ENCODE data around the gene PSMB2. TPM values are rescaled to one million over a fixed set of nuclear protein-coding genes. Genes with fewer than 3 reads are reported as not detected.

The PSMB2 gene
- total RNA-seq, 1 donor, result 17.2 TPM

DNA sequence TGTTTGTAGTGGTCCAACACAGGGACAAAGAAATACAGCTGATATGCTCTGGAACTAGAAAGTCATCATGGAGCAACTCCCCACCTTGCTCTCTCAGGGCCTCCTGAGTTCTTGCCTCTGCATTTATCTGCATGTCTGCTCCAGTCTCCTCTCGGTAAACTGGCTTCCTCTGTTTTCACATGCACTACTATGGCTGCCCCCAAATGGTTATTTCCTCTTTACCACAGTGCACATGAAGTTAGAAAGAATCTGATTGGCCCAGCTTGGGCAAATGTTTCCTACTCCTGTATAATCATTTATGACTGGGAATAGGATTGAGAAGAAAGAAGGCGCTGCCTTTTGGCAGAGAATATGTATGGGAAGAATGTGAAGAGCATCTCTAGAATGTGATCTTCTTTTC is 16.5 kb upstream of the PSMB2 start:
- H3K27me3 ChIP-seq (ENCODE audit: insufficient read depth, low read length), result no peaks in the 10 kb centered on the region
- no peaks in the 10 kb centered on the region for H3K9me3 ChIP-seq (ENCODE audit: low read depth, low read length)
- no peak overlapping the region for H3K4me3 ChIP-seq (ENCODE audit: low read length)
- no peaks in the 10 kb centered on the region for H3K4me1 ChIP-seq (ENCODE audit: insufficient read depth, low read length)

DNA sequence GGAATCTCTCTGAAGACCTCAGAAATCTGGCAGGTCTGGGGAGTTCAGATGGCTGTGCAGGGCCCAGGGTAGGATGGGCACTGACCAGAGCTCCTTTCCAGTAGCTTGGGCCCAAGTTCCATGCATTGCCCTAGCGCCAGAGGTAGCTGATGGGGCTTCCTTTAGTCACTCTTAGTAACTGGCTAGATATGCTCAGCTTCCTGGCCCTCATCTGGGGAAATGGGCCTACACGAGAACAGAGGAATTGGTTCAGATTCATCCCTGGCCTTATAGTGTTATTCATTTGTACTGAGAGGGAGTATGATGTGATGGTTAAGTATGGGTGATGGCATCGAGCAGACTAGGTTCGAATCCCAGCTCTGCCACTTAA is 15.5 kb upstream of the PSMB2 start:
- Histone ChIP-seq H3K27me3 (ENCODE audit: insufficient read depth, low read length) (no peaks in the 10 kb centered on the region), H3K4me3 (ENCODE audit: low read length) (no peak overlapping the region), H3K9me3 (ENCODE audit: low read depth, low read length) (no peaks in the 10 kb centered on the region), H3K4me1 (ENCODE audit: insufficient read depth, low read length) (no peaks in the 10 kb centered on the region)

- H3K4me1 ChIP-seq (ENCODE audit: insufficient read depth, low read length), result no peaks in the 10 kb centered on the region
- H3K9me3 ChIP-seq (ENCODE audit: low read depth, low read length), result no peaks in the 10 kb centered on the region
- H3K4me3 ChIP-seq (ENCODE audit: low read length), result no peak overlapping the region
- H3K27me3 ChIP-seq (ENCODE audit: insufficient read depth, low read length), result no peaks in the 10 kb centered on the region
Measured at GRCh38 chr1:35656148-35656862, 15.0 kb upstream of the PSMB2 start.

DNA sequence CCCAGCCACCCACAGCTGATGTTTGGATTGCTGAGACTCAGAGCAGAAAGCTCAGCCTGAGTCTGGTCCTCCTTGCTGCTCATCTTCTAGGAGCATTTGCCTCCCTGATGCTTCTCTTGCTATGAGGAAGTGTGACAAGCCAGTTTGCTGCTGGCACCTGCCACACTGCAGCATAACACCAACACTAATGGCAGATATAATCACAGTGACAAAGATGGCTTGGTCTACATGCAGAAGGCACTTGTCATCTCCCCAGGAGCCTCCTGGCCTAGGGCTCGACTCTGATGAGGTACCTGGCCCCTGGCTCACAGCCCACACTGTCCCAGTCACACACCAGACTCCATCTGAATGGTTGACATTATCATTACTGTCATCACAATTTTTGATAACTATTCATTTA is 13.9 kb upstream of the PSMB2 start:
- Histone ChIP-seq H3K4me1 (ENCODE audit: insufficient read depth, low read length) (no peaks in the 10 kb centered on the region), H3K9me3 (ENCODE audit: low read depth, low read length) (no peaks in the 10 kb centered on the region), H3K4me3 (ENCODE audit: low read length) (no peak overlapping the region), H3K27me3 (ENCODE audit: insufficient read depth, low read length) (peaks cover 4% of the 10 kb centered on the region)

DNA sequence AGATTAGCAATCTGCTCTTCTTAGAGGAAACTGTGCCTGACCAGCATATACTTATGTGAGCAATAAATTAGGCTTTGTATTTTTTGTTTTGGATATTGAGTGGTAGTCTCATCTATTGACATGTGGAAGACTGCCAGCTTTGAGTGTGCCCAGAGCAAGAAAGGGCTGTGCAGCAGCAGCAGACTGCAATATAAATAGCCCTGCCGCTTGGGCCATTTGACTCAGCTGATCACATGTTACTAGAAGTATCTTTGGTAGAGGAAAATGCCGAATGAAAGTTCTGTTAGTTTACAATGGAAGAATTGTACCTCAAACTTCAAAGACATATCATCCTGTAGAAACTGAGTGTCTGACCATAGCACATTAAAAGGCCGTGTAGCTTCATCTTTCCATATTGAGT is 9.1 kb upstream of the PSMB2 start:
- H3K27me3 ChIP-seq (ENCODE audit: insufficient read depth, low read length), result peaks cover 17% of the 10 kb centered on the region
- no peaks in the 10 kb centered on the region for H3K4me1 ChIP-seq (ENCODE audit: insufficient read depth, low read length)
- H3K4me3 ChIP-seq (ENCODE audit: low read length), result no peak overlapping the region
- H3K9me3 ChIP-seq (ENCODE audit: low read depth, low read length), result no peaks in the 10 kb centered on the region

- no peaks in the 10 kb centered on the region for H3K9me3 ChIP-seq (ENCODE audit: low read depth, low read length)
- H3K27me3 ChIP-seq (ENCODE audit: insufficient read depth, low read length), result peaks cover 29% of the 10 kb centered on the region
- peaks cover 4% of the 10 kb centered on the region for H3K4me1 ChIP-seq (ENCODE audit: insufficient read depth, low read length)
- H3K4me3 ChIP-seq (ENCODE audit: low read length), result no peak overlapping the region
Measured at GRCh38 chr1:35646043-35646442, 4.7 kb upstream of the PSMB2 start.

- H3K4me1 ChIP-seq (ENCODE audit: insufficient read depth, low read length), result peaks cover 14% of the 10 kb centered on the region
Measured at GRCh38 chr1:35644204-35644603, 2.9 kb upstream of the PSMB2 start.

DNA sequence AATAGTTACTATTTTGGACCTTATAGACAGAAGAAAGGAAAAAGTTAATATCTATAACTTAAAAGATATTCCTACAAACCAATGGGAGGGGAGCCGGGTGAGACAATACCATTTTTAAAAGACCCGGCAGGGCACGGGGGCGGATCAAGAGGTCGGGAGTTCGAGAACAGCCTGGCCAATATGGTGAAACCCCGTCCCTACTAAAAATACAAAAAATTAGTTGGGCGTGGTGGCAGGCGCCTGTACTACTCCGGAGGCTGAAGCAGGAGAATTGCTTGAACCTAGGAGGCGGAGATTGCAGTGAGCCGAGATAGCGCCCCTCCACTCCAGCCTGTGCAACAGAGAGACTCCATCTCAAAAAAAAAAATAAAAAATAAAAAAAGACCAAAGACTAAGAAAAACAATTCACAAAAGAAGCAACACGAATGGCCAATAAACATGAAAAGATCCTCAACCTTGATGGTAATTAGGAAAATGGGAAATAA is 1.2 kb upstream of the PSMB2 start:
- peak overlapping the region; percentile 69 for H3K4me3 ChIP-seq (ENCODE audit: low read length)
- peaks cover 27% of the 10 kb centered on the region for H3K27me3 ChIP-seq (ENCODE audit: insufficient read depth, low read length)
- H3K4me1 ChIP-seq (ENCODE audit: insufficient read depth, low read length), result peaks cover 18% of the 10 kb centered on the region
- no peaks in the 10 kb centered on the region for H3K9me3 ChIP-seq (ENCODE audit: low read depth, low read length)

More at GRCh38 chr1:35644204-35644603, 2.9 kb upstream of the PSMB2 start:
- H3K27me3 ChIP-seq (ENCODE audit: insufficient read depth, low read length), result peaks cover 27% of the 10 kb centered on the region
- no peaks in the 10 kb centered on the region for H3K9me3 ChIP-seq (ENCODE audit: low read depth, low read length)
- H3K4me3 ChIP-seq (ENCODE audit: low read length), result no peak overlapping the region

GRCh38 chr1:35640380-35641232 is 720 bp downstream of the PSMB2 start:
- no peaks in the 10 kb centered on the region for H3K9me3 ChIP-seq (ENCODE audit: low read depth, low read length)
- peak overlapping the region; percentile 69 for H3K4me3 ChIP-seq (ENCODE audit: low read length)
- peaks cover 16% of the 10 kb centered on the region for H3K27me3 ChIP-seq (ENCODE audit: insufficient read depth, low read length)
- peaks cover 18% of the 10 kb centered on the region for H3K4me1 ChIP-seq (ENCODE audit: insufficient read depth, low read length)

DNA sequence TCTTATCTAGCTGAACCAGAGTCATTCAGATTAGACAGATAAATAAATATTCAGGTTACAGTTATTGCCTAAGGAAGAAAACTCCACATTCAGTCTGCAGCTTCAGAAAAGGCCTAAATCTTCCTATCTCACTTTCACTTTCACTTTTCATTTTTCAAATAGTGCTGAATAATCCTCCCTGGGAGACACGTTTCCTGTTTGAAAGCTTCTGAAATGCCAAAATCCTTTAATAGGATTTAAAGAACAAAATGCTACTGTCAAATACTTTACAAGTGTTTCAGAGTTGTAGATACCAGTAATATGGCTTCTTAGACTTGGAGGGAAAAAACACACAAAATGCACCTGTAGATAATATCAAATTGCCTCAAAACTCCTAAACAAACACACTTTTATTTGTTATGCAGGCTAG is 3.9 kb downstream of the PSMB2 start:
- no peaks in the 10 kb centered on the region for H3K9me3 ChIP-seq (ENCODE audit: low read depth, low read length)
- no peak overlapping the region for H3K4me3 ChIP-seq (ENCODE audit: low read length)
- no peaks in the 10 kb centered on the region for H3K27me3 ChIP-seq (ENCODE audit: insufficient read depth, low read length)
- peaks cover 16% of the 10 kb centered on the region for H3K4me1 ChIP-seq (ENCODE audit: insufficient read depth, low read length)

- H3K9me3 ChIP-seq (ENCODE audit: low read depth, low read length), result no peaks in the 10 kb centered on the region
- H3K27me3 ChIP-seq (ENCODE audit: insufficient read depth, low read length), result no peaks in the 10 kb centered on the region
- H3K4me1 ChIP-seq (ENCODE audit: insufficient read depth, low read length), result peaks cover 4% of the 10 kb centered on the region
- H3K4me3 ChIP-seq (ENCODE audit: low read length), result no peak overlapping the region
Measured at GRCh38 chr1:35633547-35633946, 7.8 kb downstream of the PSMB2 start.

- Histone ChIP-seq H3K9me3 (ENCODE audit: low read depth, low read length) (no peaks in the 10 kb centered on the region), H3K27me3 (ENCODE audit: insufficient read depth, low read length) (no peaks in the 10 kb centered on the region), H3K4me1 (ENCODE audit: insufficient read depth, low read length) (no peaks in the 10 kb centered on the region), H3K4me3 (ENCODE audit: low read length) (no peak overlapping the region)
Measured at GRCh38 chr1:35631396-35631795, 9.9 kb downstream of the PSMB2 start.

DNA sequence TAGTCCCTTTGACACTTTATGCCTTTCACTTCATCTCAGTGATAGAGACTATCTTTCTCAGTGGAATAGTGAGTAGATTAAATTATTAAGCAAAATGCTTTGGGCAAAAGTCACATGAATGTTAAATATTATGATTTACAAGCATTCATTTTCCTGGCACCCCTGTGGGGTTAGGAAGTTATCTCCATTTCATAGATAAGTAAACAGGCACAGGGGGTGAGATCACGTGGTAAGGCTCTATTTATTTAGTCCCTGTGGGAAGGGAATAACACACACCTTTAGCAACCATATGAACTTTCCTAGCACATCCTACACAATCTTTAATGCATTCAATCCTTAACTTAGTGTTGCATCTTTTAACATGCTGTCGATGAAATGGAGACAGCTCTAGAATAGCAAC is 12.3 kb downstream of the PSMB2 start:
- H3K27me3 ChIP-seq (ENCODE audit: insufficient read depth, low read length), result no peaks in the 10 kb centered on the region
- no peak overlapping the region for H3K4me3 ChIP-seq (ENCODE audit: low read length)
- no peaks in the 10 kb centered on the region for H3K9me3 ChIP-seq (ENCODE audit: low read depth, low read length)
- no peaks in the 10 kb centered on the region for H3K4me1 ChIP-seq (ENCODE audit: insufficient read depth, low read length)

GRCh38 chr1:35623832-35624231 is 17.5 kb downstream of the PSMB2 start:
- no peaks in the 10 kb centered on the region for H3K4me1 ChIP-seq (ENCODE audit: insufficient read depth, low read length)
- no peaks in the 10 kb centered on the region for H3K27me3 ChIP-seq (ENCODE audit: insufficient read depth, low read length)
- H3K9me3 ChIP-seq (ENCODE audit: low read depth, low read length), result no peaks in the 10 kb centered on the region
- H3K4me3 ChIP-seq (ENCODE audit: low read length), result no peak overlapping the region

DNA sequence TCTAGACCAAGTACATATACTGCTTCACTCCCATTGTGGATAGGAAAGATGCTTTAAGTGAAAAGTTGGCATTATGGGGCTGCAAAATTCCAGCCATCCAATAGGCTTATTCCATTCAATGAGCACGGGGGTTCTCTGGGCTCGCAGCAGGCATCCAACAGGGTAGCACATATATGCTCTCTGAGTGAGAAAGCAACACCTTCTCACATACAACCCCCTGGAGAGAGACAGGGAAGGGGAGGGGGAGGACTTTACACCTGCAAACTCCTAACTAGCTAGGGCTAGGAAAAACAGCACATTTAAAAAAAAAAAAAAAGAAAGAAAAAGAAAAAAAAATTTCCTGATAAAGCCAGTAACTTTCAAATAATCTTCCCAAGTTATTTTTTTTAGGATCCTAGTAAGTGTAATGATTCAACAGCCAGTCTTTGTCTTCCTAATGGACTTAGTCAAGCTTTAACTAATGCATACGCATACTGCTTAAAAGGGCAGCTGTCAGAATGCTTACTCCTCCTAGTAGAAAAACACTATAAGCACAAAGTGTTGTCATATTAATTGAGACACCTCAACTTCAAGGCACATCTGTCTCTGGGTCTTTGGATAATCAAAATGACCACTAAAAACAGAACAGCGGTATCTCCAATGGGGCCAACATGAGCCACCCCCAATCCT is 18.7 kb downstream of the PSMB2 start:
- no peaks in the 10 kb centered on the region for H3K27me3 ChIP-seq (ENCODE audit: insufficient read depth, low read length)
- no peak overlapping the region for H3K4me3 ChIP-seq (ENCODE audit: low read length)
- H3K9me3 ChIP-seq (ENCODE audit: low read depth, low read length), result no peaks in the 10 kb centered on the region
- H3K4me1 ChIP-seq (ENCODE audit: insufficient read depth, low read length), result no peaks in the 10 kb centered on the region
